Activated naive CD8-positive, alpha-beta T cell treated with anti-CD3 and anti-CD28 coated beads for 36 hours (primary cell): ENCODE data around the gene MCF2. TPM values are rescaled to one million over a fixed set of nuclear protein-coding genes. Genes with fewer than 3 reads are reported as not detected.
"Not testable (repeated sequence)": the region's sequence is repeated elsewhere in the genome, so short reads cannot be mapped to it uniquely, and the experiment has no call there.

Experiments
- DNase-seq: peaks from one replicate; pipeline ENCODE4 v3.0.0; 2021
- H3K27ac Mint-ChIP-seq: one replicate; pipeline ENCODE4 v1.8.0; 2022; ENCODE audit warnings: mild to moderate bottlenecking, moderate library complexity, mixed read lengths
- H3K27me3 Mint-ChIP-seq: one replicate; pipeline ENCODE4 v1.8.0; 2022; ENCODE audit warnings: mild to moderate bottlenecking, mixed read lengths
- H3K36me3 Mint-ChIP-seq: one replicate; pipeline ENCODE4 v1.8.0; 2021; ENCODE audit warnings: mild to moderate bottlenecking, mixed read lengths
- H3K4me1 Mint-ChIP-seq: one replicate; pipeline ENCODE4 v1.8.0; 2021; ENCODE audit warnings: mixed read lengths
- H3K4me3 Mint-ChIP-seq: one replicate; pipeline ENCODE4 v1.8.0; 2022; ENCODE audit warnings: mild to moderate bottlenecking, moderate library complexity, mixed read lengths
- H3K9me3 Mint-ChIP-seq: one replicate; pipeline ENCODE4 v1.8.0; 2022; ENCODE audit warnings: mixed read lengths
- total RNA-seq, 2 experiments: library from RNA; stranded (reverse); gene quantifications; one replicate each; pipeline ENCODE4 v1.2.3, GENCODE V29; 2021

Gene MCF2
- total RNA-seq, 2 experiments from 2014 or later = 0.23 to 0.32 TPM

DNA sequence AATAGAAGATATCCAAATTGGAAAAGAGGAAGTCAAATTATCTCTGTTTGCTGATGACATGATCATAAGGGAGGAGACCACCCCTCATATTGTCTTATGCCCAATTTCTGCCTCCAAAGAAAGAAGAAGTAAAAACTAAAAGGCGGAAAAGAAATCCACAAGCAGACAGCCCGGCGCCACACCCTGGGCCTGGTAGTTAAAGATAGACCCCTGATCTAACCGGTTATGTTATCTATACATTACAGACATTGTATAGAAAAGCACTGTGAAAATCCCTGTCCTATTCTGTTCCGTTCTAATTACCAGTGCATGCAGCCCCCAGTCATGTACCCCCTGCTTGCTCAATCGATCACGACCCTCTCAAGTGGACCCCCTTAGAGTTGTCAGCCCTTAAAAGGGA is 22.8 kb downstream of the MCF2 start:
- not testable (repeated sequence) for H3K4me3 Mint-ChIP-seq, H3K4me1 Mint-ChIP-seq, H3K9me3 Mint-ChIP-seq, H3K27ac Mint-ChIP-seq, H3K27me3 Mint-ChIP-seq, DNase-seq
- peaks cover 11% of the 10 kb centered on the region for H3K36me3 Mint-ChIP-seq

DNA sequence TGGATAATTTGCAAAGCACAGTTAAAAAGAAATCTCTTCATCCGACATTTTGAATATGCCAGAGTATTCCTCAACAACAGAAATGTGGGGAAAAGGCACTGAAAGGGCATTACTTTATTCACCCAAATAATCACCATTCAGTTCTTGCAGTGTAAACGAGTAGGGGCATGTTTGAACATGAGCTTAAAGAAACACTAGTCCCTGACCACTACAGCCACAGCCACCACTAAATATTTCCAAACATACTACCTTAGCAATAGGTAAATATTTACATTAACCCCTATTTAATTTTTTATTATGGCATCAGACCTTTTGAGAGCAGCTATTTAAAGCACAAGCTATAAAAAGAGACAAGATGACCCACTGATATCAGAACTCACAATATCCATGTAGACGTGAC is 27.6 kb downstream of the MCF2 start:
- H3K36me3 Mint-ChIP-seq = peaks cover 4% of the 10 kb centered on the region
- H3K27ac Mint-ChIP-seq = no peak overlapping the region
- H3K4me3 Mint-ChIP-seq = no peak overlapping the region
- no peaks in the 10 kb centered on the region for H3K27me3 Mint-ChIP-seq
- DNase-seq = no peak
- peaks cover 9% of the 10 kb centered on the region for H3K9me3 Mint-ChIP-seq
- no peaks in the 10 kb centered on the region for H3K4me1 Mint-ChIP-seq

GRCh38 chrX:139647597-139647996 is 60.4 kb downstream of the MCF2 start:
- no peaks in the 10 kb centered on the region for H3K9me3 Mint-ChIP-seq
- H3K36me3 Mint-ChIP-seq = peaks cover 2% of the 10 kb centered on the region
- DNase-seq = no peak
- no peaks in the 10 kb centered on the region for H3K27me3 Mint-ChIP-seq
- no peaks in the 10 kb centered on the region for H3K4me1 Mint-ChIP-seq
- no peak overlapping the region for H3K27ac Mint-ChIP-seq
- no peak overlapping the region for H3K4me3 Mint-ChIP-seq

DNA sequence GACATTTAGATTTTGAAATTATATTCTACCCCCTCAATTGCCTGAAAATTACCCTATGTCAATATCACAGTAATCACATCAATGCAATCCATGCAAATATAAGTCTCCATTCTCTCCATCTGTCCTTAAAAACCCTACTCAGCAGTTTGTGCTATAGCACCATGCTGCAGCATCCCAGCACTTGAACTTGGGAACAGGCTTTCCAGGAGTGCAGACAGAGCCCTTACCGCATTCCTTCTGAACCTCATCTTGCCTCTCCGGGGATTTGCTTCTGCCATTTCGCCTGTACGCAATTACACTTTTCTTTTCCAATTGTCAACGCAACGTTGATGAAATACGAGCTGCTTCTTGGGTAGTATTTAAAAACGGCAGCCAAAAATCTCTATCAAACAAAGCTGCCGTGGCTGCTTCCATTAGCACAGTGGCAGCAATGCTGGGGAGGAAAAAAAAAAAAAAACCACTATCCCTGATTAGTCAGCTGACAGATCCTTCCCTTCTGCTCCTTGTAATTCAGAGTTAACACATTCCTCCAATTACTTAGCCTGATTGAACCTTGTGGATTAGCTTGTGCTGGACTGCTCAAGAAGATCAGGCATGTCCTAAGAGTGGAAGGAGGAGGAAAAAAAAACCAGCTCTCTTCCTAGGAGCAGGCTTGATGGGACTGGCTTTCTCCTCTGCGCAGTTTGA is 65.6 kb downstream of the MCF2 start:
- Mint-ChIP-seq H3K36me3 (peaks cover 2% of the 10 kb centered on the region), H3K9me3 (no peaks in the 10 kb centered on the region), H3K4me1 (no peaks in the 10 kb centered on the region), H3K4me3 (no peak overlapping the region), H3K27me3 (no peaks in the 10 kb centered on the region), H3K27ac (no peak overlapping the region)
- no peak for DNase-seq

DNA sequence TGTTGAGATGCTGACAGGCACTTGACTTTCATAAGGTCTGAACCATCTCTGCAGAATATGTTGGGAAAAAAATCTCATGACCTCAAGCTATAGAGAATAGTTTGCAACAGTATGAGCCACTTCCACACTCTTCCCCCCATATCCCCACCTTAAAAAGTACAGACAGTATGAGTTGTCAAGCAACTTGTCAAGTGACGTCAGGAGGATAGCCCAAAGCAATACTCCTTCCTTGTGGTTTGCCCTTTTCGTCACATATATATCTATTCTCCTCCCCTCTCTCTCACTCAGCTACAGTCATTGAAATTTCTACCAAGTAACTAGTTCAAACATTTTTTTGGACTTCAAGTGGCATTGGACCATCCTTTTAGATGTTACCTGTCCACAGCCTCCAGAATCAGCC is 67.7 kb downstream of the MCF2 start:
- Mint-ChIP-seq H3K4me1 (no peaks in the 10 kb centered on the region), H3K27me3 (no peaks in the 10 kb centered on the region), H3K4me3 (no peak overlapping the region), H3K27ac (no peak overlapping the region), H3K36me3 (no peaks in the 10 kb centered on the region), H3K9me3 (no peaks in the 10 kb centered on the region)
- no peak for DNase-seq

GRCh38 chrX:139639253-139639652 is 68.7 kb downstream of the MCF2 start:
- H3K36me3 Mint-ChIP-seq = no peaks in the 10 kb centered on the region
- no peaks in the 10 kb centered on the region for H3K27me3 Mint-ChIP-seq
- H3K4me1 Mint-ChIP-seq = no peaks in the 10 kb centered on the region
- H3K4me3 Mint-ChIP-seq = no peak overlapping the region
- H3K27ac Mint-ChIP-seq = no peak overlapping the region
- no peaks in the 10 kb centered on the region for H3K9me3 Mint-ChIP-seq
- DNase-seq = no peak

DNA sequence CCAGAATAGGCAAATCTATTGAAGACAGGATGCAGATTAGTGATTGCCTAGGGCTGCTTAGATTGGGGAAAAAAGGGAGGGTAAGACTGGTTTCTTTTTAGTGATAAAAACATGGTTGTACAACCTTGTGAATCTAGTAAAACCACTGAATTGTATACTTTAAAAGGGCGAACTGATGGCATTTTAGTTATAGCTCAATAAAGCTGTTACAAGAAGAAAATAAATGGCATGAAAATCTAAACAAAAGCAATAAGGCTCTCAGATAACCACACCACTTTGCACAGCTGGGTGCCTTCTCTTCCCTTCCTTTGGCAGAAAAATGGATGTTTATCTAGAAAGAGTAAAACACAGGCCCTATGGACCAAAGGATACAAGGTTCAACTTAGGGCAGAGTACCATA is 107.9 kb downstream of the MCF2 start:
- H3K27ac Mint-ChIP-seq = no peak overlapping the region
- H3K27me3 Mint-ChIP-seq = no peaks in the 10 kb centered on the region
- H3K36me3 Mint-ChIP-seq = no peaks in the 10 kb centered on the region
- H3K9me3 Mint-ChIP-seq = peaks cover 1% of the 10 kb centered on the region
- DNase-seq = no peak
- no peak overlapping the region for H3K4me3 Mint-ChIP-seq
- no peaks in the 10 kb centered on the region for H3K4me1 Mint-ChIP-seq

GRCh38 chrX:139596068-139596467 is 111.9 kb downstream of the MCF2 start:
- no peaks in the 10 kb centered on the region for H3K4me1 Mint-ChIP-seq

DNA sequence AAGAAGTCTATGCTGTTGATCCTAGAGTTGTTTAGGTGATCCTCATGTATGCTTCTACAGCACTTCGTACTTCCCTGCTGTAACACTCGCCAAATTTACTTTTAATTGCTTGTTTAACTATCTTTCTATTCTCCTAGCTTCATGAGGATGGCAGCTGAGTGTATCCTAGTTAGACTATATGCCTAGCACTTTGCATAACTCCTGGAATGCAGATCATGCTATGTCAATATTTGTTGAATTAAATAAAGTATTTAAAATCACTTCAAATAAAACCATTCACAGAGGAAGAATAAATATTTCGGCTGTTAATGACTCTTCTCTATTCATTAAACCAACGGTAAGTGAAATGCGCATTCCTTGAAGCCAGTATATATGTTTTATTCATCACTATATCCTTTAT is 122.4 kb downstream of the MCF2 start:
- no peaks in the 10 kb centered on the region for H3K27me3 Mint-ChIP-seq
- DNase-seq = no peak
- no peaks in the 10 kb centered on the region for H3K4me1 Mint-ChIP-seq
- no peaks in the 10 kb centered on the region for H3K36me3 Mint-ChIP-seq
- H3K9me3 Mint-ChIP-seq = no peaks in the 10 kb centered on the region
- H3K27ac Mint-ChIP-seq = no peak overlapping the region
- H3K4me3 Mint-ChIP-seq = no peak overlapping the region

More at GRCh38 chrX:139596068-139596467, 111.9 kb downstream of the MCF2 start:
- peaks cover 1% of the 10 kb centered on the region for H3K9me3 Mint-ChIP-seq
- no peaks in the 10 kb centered on the region for H3K36me3 Mint-ChIP-seq
- H3K27me3 Mint-ChIP-seq = no peaks in the 10 kb centered on the region
- no peak overlapping the region for H3K4me3 Mint-ChIP-seq
- no peak for DNase-seq
- H3K27ac Mint-ChIP-seq = no peak overlapping the region

DNA sequence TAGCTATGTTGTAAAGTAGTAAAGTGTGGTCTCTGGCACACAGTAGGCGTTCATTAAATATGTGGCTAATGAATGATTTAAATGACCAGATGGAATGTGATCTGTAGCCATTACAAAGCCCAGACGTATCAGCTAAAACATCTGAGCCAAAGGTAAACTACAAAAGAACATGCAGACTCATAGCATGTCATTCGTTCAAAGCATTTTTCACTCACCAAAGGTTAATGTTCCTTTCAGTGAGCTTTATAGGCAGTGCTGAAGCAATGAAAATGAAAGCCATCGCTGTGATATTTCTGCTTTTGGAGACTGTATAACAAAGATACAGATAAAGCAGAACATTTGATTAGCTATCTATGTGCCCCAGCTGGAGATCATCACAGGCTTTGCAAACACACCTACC is 126.9 kb downstream of the MCF2 start:
- Mint-ChIP-seq H3K9me3 (no peaks in the 10 kb centered on the region), H3K36me3 (no peaks in the 10 kb centered on the region), H3K27me3 (no peaks in the 10 kb centered on the region), H3K4me1 (no peaks in the 10 kb centered on the region), H3K4me3 (no peak overlapping the region), H3K27ac (no peak overlapping the region)
- no peak for DNase-seq

DNA sequence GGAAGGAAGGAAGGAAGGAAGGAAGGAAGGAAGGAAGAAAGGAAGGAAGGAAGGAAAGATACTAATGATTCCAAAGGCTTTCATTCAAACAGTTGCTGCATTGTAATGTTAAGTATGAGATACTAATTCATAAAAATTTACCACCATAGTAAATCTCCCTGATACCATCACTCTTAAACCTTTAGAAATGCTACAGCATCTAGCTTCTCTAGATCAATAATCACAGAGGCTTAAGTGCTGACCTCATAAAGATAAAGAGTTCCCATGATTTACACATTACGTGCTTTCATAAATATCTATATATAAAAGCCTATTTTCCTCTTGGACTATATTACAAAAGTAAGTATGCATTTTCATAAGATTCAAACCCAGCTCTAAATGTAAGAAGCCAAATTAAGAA is 141.0 kb downstream of the MCF2 start:
- Mint-ChIP-seq H3K9me3 (no peaks in the 10 kb centered on the region), H3K27me3 (no peaks in the 10 kb centered on the region), H3K4me1 (no peaks in the 10 kb centered on the region), H3K27ac (no peak overlapping the region), H3K4me3 (no peak overlapping the region), H3K36me3 (no peaks in the 10 kb centered on the region)
- DNase-seq = no peak

DNA sequence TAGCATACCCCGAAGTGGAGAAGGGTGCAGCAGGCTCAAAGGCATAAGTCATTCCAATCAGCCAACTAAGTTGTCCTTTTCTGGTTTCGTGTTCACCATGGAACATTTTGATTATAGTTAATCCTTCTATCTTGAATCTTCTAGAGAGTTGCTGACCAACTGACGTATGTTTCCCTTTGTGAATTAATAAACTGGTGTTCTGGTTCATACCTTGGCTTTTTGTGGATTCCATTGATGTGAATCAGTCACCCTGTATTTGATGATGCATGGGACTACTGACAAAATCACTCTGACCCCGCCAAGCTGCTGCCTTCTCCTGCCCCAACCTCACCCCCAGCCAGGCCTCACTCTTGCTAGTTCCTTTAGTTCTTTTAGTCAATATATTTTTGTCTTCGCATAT is 144.7 kb downstream of the MCF2 start:
- no peak overlapping the region for H3K27ac Mint-ChIP-seq
- H3K4me1 Mint-ChIP-seq = no peaks in the 10 kb centered on the region
- peaks cover 2% of the 10 kb centered on the region for H3K27me3 Mint-ChIP-seq
- H3K9me3 Mint-ChIP-seq = no peaks in the 10 kb centered on the region
- H3K36me3 Mint-ChIP-seq = no peaks in the 10 kb centered on the region
- no peak overlapping the region for H3K4me3 Mint-ChIP-seq
- no peak for DNase-seq

- no peak for DNase-seq
- Mint-ChIP-seq H3K27ac (no peak overlapping the region), H3K4me3 (no peak overlapping the region), H3K9me3 (no peaks in the 10 kb centered on the region), H3K27me3 (peaks cover 8% of the 10 kb centered on the region), H3K4me1 (no peaks in the 10 kb centered on the region), H3K36me3 (no peaks in the 10 kb centered on the region)
Measured at GRCh38 chrX:139560221-139560620, 147.7 kb downstream of the MCF2 start.

DNA sequence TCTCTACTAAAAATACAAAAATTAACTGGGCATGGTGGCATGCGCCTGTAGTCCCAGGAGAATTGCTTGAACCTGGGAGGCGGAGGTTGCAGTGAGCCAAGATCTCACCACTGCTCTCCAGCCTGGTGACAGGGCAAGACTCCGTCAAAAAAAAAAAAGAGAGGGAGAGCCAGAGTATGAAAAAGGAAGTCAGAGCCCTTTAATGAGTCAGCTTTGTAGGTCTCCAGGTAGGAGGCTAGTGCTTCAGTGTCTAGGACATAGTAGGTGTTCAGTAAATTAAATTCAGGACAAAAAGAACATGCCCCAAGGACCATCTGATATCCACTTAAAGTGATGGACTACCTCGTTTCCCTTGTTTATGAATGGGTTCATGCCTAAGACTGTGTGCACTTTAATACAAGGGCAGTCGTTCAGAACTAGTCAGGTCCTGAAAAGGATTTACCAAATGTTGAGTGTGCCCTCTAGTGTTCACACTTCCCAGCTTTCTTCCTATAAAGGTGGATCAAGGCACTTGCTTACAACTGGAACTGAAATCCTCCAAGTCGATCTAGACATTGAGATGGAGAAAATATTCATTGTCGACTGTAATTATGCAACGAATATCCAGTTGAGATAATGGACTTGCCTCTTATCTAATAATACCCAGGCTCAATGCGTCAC is 148.5 kb downstream of the MCF2 start:
- no peaks in the 10 kb centered on the region for H3K36me3 Mint-ChIP-seq
- H3K4me3 Mint-ChIP-seq = no peak overlapping the region
- H3K9me3 Mint-ChIP-seq = no peaks in the 10 kb centered on the region
- H3K4me1 Mint-ChIP-seq = peaks cover 3% of the 10 kb centered on the region
- peak; percentile 1 for DNase-seq
- peaks cover 8% of the 10 kb centered on the region for H3K27me3 Mint-ChIP-seq
- no peak overlapping the region for H3K27ac Mint-ChIP-seq

- no peak overlapping the region for H3K27ac Mint-ChIP-seq
- no peaks in the 10 kb centered on the region for H3K9me3 Mint-ChIP-seq
- no peaks in the 10 kb centered on the region for H3K36me3 Mint-ChIP-seq
- DNase-seq = no peak
- H3K4me1 Mint-ChIP-seq = peaks cover 10% of the 10 kb centered on the region
- peaks cover 8% of the 10 kb centered on the region for H3K27me3 Mint-ChIP-seq
- no peak overlapping the region for H3K4me3 Mint-ChIP-seq
Measured at GRCh38 chrX:139554991-139555675, 152.8 kb downstream of the MCF2 start.

DNA sequence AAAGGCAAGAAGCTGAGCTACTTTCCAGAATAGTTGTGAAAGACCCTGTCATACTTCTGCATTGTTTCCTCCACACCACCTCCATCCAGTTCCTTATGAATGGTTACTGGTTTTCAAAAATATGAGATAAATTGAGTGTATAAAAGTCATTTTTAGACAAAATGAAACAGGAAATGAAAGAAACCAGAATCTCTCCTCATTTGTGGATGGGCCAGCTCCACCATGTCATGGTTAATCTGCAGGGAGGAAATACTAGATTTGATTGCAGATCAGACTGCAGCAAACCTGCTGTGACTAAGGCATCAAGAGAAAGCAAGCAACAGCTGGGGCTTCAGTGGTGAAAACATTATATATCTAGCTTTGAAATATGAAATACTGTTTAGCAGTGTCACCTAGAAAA is 153.6 kb downstream of the MCF2 start:
- H3K27me3 Mint-ChIP-seq = peaks cover 8% of the 10 kb centered on the region
- H3K27ac Mint-ChIP-seq = no peak overlapping the region
- no peaks in the 10 kb centered on the region for H3K36me3 Mint-ChIP-seq

More for the DNA sequence above, 153.6 kb downstream of the MCF2 start:
- Mint-ChIP-seq H3K9me3 (no peaks in the 10 kb centered on the region), H3K4me3 (no peak overlapping the region), H3K4me1 (peaks cover 10% of the 10 kb centered on the region)
- DNase-seq = no peak
